ENCODE results near the gene SLC38A10.

GRCh38 chr17:81323083-81323369 is 27.9 kb upstream of the SLC38A10 start:
- TF ChIP-seq RELA (CRISPR knock-in tag; IDR thresholded peaks at IDR 0.05) = no peak
- TF ChIP-seq CTCF (CRISPR knock-in tag; IDR thresholded peaks at IDR 0.05) = no peak
- TF ChIP-seq AHR (CRISPR knock-in tag; IDR thresholded peaks at IDR 0.05) = no peak
- no peak for TF ChIP-seq ZKSCAN1 (IDR thresholded peaks at IDR 0.05; ENCODE audit: low read length)
- no peak for TF ChIP-seq POLR2A (IDR thresholded peaks at IDR 0.05; ENCODE audit: insufficient read depth in 1 of 2, low read depth in 2 of 2, low read length in 2 of 2)
- no peak for TF ChIP-seq ZNF180 (CRISPR knock-in tag; IDR thresholded peaks at IDR 0.05; ENCODE audit: borderline replicate concordance, low read depth)
- TF ChIP-seq MAFK (conservative IDR thresholded peaks at IDR 0.05 in 1 of 2, IDR thresholded peaks at IDR 0.05 in 1 of 2; ENCODE audit: low read length in 2 of 2) = no peak
- no peak for TF ChIP-seq ZNF224 (CRISPR knock-in tag; IDR thresholded peaks at IDR 0.05)
- no peak for TF ChIP-seq REST (IDR thresholded peaks at IDR 0.05; ENCODE audit: borderline replicate concordance in 1 of 2, low read depth in 1 of 2, low read length in 2 of 2)
- TF ChIP-seq ZSCAN20 (CRISPR knock-in tag; IDR thresholded peaks at IDR 0.05; ENCODE audit: borderline replicate concordance) = no peak
- no peak for TF ChIP-seq JUN (CRISPR knock-in tag; IDR thresholded peaks at IDR 0.05)

Data from HepG2 (cell line).